Thymus (tissue), 11 donors: ENCODE results near the gene CD59. TPM values are rescaled to one million over a fixed set of nuclear protein-coding genes. Genes with fewer than 3 reads are reported as not detected.

Experiments used
- DNase-seq, 9 donors: peaks; one replicate each; pipeline ENCODE4 v3.0.0-alpha.2; 2013; ENCODE audit warnings: low spot score in 9 of 9, low read depth in 6 of 9, missing footprints in 1 of 9
- H3K27ac ChIP-seq, 2 donors: one replicate each; pipeline ENCODE4 v1.5.1; 2013; ENCODE audit warnings: control low read depth in 1 of 2, low read depth in 1 of 2, low read length in 1 of 2, mild to moderate bottlenecking in 1 of 2, moderate library complexity in 1 of 2
- H3K27me3 ChIP-seq, 2 donors: one replicate each; pipeline ENCODE4 v1.5.1; 2013; ENCODE audit warnings: low read length in 1 of 2; ENCODE audit not compliant: control insufficient read depth in 2 of 2, insufficient read depth in 1 of 2
- H3K36me3 ChIP-seq, 2 donors: one replicate each; pipeline ENCODE4 v1.5.1; 2013; ENCODE audit warnings: low read length in 1 of 2, mild to moderate bottlenecking in 1 of 2, moderate library complexity in 1 of 2; ENCODE audit not compliant: control insufficient read depth in 2 of 2, insufficient read depth in 2 of 2
- H3K4me1 ChIP-seq, 2 donors: one replicate each; pipeline ENCODE4 v1.5.1; 2013; ENCODE audit warnings: low read length in 2 of 2; ENCODE audit not compliant: control insufficient read depth in 2 of 2, insufficient read depth in 2 of 2
- H3K4me3 ChIP-seq, 2 donors: one replicate each; pipeline ENCODE4 v1.5.1; 2013; ENCODE audit warnings: low read length in 2 of 2, control low read depth in 1 of 2, mild to moderate bottlenecking in 1 of 2
- H3K9me3 ChIP-seq, 2 donors: one replicate each; pipeline ENCODE4 v1.5.1; 2013; ENCODE audit warnings: low read length in 1 of 2, mild to moderate bottlenecking in 1 of 2; ENCODE audit not compliant: control insufficient read depth in 2 of 2, insufficient read depth in 1 of 2
- WGBS: extraction: QIAGEN DNeasy Blood & Tissue Kit; methylation state at CpG from one replicate; pipeline ENCODE4 v1.1.7; 2013; 5-methylcytosine and 5-hydroxymethylcytosine counted together
- polyA plus RNA-seq: library from polyadenylated mRNA; stranded (reverse); fragments of 200-250 nt; gene quantifications from one replicate; pipeline ENCODE4 v1.2.3, GENCODE V29; 2013
- total RNA-seq: library from RNA; stranded (reverse); fragments of 120-200 nt; gene quantifications from one replicate; pipeline ENCODE4 v1.2.4, GENCODE V29; 2013
- donor health status: healthy.

Gene CD59
- total and polyA plus RNA-seq, 2 donors: 115 to 156 TPM

- H3K27me3 ChIP-seq: peaks cover 0 to 11% of the 10 kb centered on the region in 2 donors
- no peak for DNase-seq
- H3K36me3 ChIP-seq: no peaks in the 10 kb centered on the region
- H3K27ac ChIP-seq: no peak overlapping the region
- 74% methylated on average over 5 of the region's 5 CpGs for WGBS
- no peak overlapping the region for H3K4me3 ChIP-seq
- H3K4me1 ChIP-seq: no peaks in the 10 kb centered on the region
- H3K9me3 ChIP-seq: no peaks in the 10 kb centered on the region
Measured at GRCh38 chr11:33670250-33671011, 65.8 kb downstream of the CD59 start.

GRCh38 chr11:33669598-33670249, 66.5 kb downstream of the CD59 start:
- Histone ChIP-seq H3K36me3 (no peaks in the 10 kb centered on the region), H3K27ac (no peak overlapping the region), H3K4me1 (no peaks in the 10 kb centered on the region), H3K4me3 (no peak overlapping the region), H3K27me3 (peaks cover 0 to 11% of the 10 kb centered on the region in 2 donors), H3K9me3 (no peaks in the 10 kb centered on the region)
- DNase-seq: no peak
- 93% methylated on average over 5 of the region's 5 CpGs for WGBS

- Histone ChIP-seq H3K27ac (no peak overlapping the region), H3K36me3 (no peaks in the 10 kb centered on the region), H3K4me1 (no peaks in the 10 kb centered on the region), H3K9me3 (no peaks in the 10 kb centered on the region), H3K4me3 (no peak overlapping the region), H3K27me3 (peaks cover 0 to 11% of the 10 kb centered on the region in 2 donors)
- DNase-seq: no peak
- 98% methylated on average over 6 of the region's 6 CpGs for WGBS
Measured at GRCh38 chr11:33668951-33669596, 67.1 kb downstream of the CD59 start.

- WGBS: 93% methylated on average over 6 of the region's 6 CpGs
- H3K36me3 ChIP-seq: no peaks in the 10 kb centered on the region
- no peaks in the 10 kb centered on the region for H3K9me3 ChIP-seq
- H3K4me3 ChIP-seq: no peak overlapping the region
- no peaks in the 10 kb centered on the region for H3K4me1 ChIP-seq
- no peak for DNase-seq
- H3K27me3 ChIP-seq: peaks cover 0 to 11% of the 10 kb centered on the region in 2 donors
- no peak overlapping the region for H3K27ac ChIP-seq
Measured at GRCh38 chr11:33668468-33668825, 67.8 kb downstream of the CD59 start.

GRCh38 chr11:33667819-33668467, 68.3 kb downstream of the CD59 start:
- H3K9me3 ChIP-seq: no peaks in the 10 kb centered on the region
- peaks cover 0 to 11% of the 10 kb centered on the region in 2 donors for H3K27me3 ChIP-seq
- 93% methylated on average over 18 of the region's 18 CpGs for WGBS
- no peak overlapping the region for H3K4me3 ChIP-seq
- no peaks in the 10 kb centered on the region for H3K36me3 ChIP-seq
- DNase-seq: no peak
- H3K4me1 ChIP-seq: no peaks in the 10 kb centered on the region
- H3K27ac ChIP-seq: no peak overlapping the region

- Histone ChIP-seq H3K27ac (no peak overlapping the region), H3K4me1 (no peaks in the 10 kb centered on the region), H3K9me3 (no peaks in the 10 kb centered on the region), H3K36me3 (no peaks in the 10 kb centered on the region), H3K4me3 (no peak overlapping the region), H3K27me3 (peaks cover 0 to 10% of the 10 kb centered on the region in 2 donors)
- WGBS: 81% methylated on average over 6 of the region's 6 CpGs
- DNase-seq: no peak
Measured at GRCh38 chr11:33665350-33666106, 70.7 kb downstream of the CD59 start.

GRCh38 chr11:33664827-33665226, 71.4 kb downstream of the CD59 start:
- Histone ChIP-seq H3K4me3 (no peak overlapping the region), H3K27me3 (peaks cover 0 to 10% of the 10 kb centered on the region in 2 donors), H3K9me3 (no peaks in the 10 kb centered on the region), H3K27ac (no peak overlapping the region), H3K4me1 (no peaks in the 10 kb centered on the region), H3K36me3 (no peaks in the 10 kb centered on the region)
- 93% methylated on average over 4 of the region's 4 CpGs for WGBS
- no peak for DNase-seq

GRCh38 chr11:33664166-33664565, 72.1 kb downstream of the CD59 start:
- H3K4me1 ChIP-seq: no peaks in the 10 kb centered on the region

More at GRCh38 chr11:33664166-33664565, 72.1 kb downstream of the CD59 start:
- H3K27ac ChIP-seq: no peak overlapping the region
- DNase-seq: no peak
- H3K9me3 ChIP-seq: no peaks in the 10 kb centered on the region
- H3K27me3 ChIP-seq: peaks cover 0 to 8% of the 10 kb centered on the region in 2 donors
- no peak overlapping the region for H3K4me3 ChIP-seq
- no peaks in the 10 kb centered on the region for H3K36me3 ChIP-seq
- 93% methylated on average over 6 of the region's 6 CpGs for WGBS
